GM19463 (cell line): ENCODE results near the gene ADAM17.
"Not testable (repeated sequence)": the region's sequence is repeated elsewhere in the genome, so short reads cannot be mapped to it uniquely, and the experiment has no call there.

Experiments
- ATAC-seq: cut with Tn5 transposase; IDR thresholded peaks from one replicate; pipeline ENCODE4 v1.9.1; 2021; ENCODE audit warnings: mild to moderate bottlenecking, moderate library complexity; ENCODE audit not compliant: unreplicated experiment

Gene ADAM17

DNA sequence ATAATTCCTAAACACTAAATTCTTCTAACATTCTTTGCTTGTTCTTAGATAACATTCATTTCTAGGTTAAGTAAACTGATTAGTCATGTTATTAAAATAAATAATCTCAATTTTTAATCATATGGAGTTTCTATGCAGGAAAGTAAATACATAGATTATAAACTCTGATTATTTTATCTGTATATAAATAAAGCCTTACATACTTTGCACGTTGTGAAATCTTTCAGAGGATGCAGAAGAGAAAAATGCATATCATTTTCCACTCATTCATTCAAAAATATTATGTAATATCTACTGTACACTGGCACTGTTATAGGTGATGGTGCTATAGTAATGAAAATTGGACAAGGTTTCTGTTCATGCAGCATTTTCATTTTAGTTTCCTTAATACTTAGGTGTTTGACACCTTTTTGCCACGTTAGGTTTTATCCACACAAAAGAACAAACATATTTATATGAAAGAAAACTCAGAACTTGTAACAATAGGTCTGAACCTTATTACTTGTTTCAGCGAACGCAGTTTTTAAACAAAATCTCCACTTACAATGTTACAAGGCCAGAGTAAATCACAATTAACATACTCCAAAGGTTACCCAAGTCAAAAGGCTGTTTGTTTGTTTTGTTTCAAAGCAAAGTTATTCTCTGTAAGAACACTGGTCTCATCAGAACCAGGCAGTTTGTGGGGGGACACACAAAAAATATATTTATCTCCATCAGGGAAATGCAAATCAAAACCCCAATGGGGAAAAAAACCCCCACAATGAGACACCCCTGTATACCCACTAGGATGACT is 27.4 kb downstream of the ADAM17 start:
- ATAC-seq: no peak

DNA sequence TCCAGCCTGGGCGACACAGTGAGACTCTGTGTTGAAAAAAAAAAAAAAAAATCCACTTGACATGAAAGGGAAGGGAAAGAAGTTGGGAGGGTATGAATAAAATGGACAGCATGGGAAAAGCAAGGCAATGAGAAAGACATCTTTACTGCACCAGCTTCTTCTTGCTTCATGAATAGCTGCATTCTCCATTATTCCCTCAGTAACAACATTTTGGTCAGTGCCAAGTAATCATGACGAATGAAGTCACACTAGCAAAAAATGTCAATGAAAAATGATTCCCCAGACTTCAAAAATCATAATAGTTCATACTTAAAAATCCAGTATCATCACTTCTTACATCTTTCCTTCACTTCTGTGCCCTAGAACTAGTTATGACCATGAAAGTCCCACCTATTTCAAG is 30.4 kb downstream of the ADAM17 start:
- ATAC-seq: no peak

DNA sequence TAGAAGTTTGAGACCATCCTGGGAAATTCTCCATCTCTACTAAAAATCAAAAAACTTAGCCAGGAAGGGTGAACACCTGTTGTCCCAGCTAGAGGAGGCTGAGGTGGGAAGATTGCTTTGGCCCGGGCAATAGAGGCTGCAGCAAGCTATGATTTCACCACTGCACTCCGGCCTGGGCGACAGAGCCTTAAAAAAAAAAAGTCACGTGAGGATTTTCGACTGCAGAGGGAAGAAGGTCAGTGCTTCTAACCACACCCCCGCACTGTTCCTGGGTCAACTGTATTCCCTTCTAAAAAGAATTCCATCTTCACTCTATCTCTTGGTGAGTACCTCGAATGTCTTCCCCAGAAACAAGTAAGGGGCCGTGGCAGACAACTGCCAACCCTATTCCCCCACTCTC is 31.3 kb downstream of the ADAM17 start:
- no peak for ATAC-seq

DNA sequence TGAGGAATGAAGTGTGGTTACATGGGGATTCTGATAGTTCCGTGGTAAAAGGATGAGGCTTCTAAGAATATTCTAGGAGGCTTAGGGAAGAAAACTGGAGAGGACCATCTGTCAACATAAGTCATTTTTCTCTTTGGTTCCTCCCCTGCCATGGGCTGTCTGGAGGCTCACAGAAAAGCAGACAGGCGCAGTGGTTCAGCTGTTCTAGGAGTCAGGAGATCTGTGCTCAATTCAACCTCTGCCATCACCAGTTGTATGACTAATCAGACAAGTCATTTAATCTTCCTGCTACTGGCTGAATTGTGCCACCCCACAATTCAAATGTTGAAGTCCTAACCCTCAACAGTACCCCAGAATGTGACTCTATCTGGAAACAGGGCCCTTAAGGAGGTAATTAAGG is 36.4 kb downstream of the ADAM17 start:
- no peak for ATAC-seq

DNA sequence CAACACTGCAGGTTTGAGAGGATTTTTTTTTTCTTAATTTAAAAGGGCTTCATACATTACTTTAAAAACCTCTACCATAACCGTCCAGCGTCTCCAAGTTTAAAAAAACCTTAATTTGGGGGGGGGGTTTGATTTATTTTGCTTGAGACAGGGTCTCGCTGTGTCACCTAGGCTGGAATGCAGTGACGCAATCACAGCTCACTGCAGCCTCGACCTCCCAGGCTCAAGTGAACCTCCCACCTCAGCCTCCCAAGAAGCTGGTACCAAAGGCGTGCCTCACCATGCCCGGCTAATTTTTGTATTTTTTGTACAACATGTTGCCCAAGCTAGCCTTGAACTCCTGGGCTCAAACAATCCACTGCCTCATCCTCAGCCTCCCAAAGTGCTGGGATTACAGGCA is 36.9 kb downstream of the ADAM17 start:
- ATAC-seq: no peak

DNA sequence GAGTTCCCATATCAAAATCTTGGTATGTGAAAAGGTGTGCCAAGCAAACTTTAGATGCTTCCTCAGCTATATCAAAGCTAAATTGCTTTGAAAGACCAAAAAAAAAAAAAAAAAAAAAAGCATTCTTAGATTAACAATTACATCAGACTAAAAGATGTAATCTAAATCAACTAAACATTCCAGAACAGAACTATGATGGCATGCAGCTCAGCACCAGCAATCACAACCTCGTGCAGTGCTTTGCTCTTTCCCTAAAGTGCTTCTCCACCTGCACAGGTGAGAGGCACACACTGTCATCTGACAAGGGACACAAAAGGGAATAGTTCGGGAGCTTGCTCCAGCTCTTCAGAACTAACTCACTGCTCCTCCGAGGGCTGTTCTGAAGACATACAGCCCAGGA is 37.5 kb downstream of the ADAM17 start:
- no peak for ATAC-seq

DNA sequence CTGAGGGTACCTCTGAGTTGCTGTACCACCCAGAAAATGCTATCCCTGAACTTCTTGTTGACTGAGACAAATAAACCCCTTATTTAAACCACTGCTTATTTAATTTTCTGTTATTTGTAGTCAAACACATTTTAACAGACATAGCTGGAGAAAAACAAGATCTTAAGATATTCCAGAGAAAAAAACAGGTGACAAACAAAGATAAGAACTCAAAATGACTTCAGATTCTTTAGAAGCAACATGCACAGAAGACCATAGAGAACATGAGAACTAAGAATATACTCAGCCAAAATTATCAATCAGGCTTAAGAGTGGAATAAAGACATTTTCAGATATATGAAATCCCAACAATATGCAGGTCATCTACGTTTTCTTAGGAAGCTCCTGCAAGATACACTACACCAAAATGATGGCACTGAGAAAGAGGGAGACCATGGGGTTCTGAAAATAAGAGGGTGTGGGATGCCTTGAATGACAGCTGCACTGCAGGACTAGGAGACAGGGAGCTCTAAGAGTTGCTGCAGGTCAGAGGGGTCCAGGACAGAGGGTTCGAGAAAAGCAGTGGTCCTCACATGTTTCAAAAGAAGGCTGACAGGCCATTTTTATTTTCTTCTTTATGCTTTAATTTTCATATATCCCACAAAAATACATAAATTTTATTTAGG is 38.4 kb downstream of the ADAM17 start:
- ATAC-seq: no peak

DNA sequence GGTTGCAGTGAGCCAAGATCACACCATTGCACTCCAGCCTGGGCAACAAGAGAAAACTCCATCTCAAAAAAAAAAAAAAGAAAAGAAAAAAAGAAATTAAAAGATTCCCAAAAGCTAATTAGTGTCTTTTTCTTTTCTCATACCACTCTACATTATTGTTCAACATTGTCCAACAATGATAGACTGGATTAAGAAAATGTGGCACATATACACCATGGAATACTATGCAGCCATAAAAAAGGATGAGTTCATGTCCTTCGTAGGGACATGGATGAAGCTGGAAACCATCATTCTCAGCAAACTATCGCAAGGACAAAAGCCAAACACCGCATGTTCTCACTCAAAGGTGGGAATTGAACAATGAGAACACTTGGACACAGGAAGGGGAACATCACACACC is 41.7 kb downstream of the ADAM17 start:
- ATAC-seq: not testable (repeated sequence)

DNA sequence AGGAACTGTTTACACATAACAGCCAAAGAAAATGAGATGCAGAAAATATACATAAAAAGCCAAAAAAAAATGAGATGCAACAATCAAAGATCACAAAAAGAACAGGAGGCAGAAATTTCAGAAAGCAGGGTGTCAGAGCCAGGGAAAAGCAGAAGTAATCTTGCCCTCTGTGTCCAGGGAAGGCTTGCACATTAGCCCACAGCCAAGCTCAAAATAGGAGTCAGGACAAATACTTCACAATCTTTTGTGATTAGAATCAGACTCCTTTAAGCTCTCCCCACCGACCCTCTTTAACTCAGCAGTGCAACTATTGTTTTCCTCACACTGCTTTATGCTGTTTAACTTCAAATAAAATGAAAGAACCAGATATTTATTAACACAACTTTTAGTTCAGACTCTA is 46.7 kb downstream of the ADAM17 start:
- ATAC-seq: no peak

DNA sequence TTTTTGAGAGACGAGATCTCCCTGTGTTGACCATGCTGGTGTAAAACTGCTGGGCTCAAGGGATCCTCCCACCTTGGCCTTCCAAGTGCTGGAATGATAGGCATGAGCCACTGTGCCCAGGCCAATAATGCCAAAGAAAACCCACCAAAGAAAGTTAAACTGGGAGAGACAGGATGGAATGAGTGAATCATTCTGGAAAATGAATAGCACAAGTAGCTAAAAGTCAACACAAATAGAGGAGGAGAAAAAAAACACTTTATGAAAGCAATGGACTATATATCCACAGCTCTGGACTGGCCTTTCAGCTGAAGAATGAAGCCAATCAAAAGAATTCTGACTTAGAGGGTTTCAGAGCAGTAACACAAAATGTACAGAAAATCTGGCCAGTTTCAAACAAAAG is 57.4 kb downstream of the ADAM17 start:
- no peak for ATAC-seq

DNA sequence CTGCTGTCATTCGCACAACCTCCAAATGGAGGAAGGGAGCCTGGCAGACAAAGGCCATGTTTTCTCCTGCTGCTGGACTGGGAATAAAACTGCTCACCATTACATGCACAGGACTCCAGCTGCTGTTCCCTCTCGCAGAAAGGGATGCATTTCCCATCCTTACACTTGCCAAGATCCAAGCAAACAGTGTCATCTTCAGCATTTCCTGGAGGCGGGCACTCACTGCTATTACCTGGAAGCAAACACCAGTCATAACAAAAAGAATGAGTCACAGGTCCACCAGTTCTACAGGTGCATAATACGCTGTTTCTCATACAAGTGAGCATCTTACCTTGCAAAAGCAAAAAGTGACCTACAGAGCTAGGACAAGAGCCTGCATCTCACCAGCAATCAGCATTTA is 58.6 kb downstream of the ADAM17 start:
- ATAC-seq: no peak

DNA sequence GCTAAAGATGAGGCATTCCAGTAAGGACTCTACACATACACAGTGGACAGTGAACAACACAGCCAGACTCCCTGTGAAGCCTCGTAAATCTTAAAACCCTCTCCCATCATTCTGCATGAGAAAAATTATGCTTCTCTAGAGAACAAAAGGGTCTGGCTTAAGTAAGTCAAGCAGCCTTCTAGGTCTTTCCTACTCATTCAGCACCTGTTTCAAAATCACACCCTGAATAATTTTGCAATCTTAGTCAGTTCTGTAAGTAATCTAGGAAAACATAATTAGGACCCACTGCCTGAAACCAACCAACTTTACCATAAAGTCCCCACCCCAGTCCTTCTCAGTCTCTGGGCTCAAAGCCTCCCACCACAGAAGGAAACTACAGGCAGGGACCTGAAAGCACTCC is 61.5 kb downstream of the ADAM17 start:
- ATAC-seq: no peak

DNA sequence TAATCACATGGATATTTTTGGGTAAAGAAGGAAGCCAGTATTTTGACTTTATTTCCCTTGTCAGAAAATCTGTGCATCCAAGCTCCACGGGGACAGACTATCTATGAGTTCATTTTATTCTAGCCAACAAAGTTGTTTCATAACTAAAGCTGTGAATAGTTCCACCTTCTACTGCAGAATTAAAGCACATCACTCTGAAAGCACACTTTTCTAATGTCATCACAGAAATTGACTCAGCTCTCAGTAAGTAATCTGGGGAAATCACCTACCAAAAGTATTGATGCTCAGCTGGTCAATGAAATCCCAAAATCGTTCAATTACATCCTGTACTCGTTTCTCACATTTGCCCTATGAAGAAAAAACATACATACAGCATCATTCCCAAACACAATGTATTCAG is 62.2 kb downstream of the ADAM17 start:
- ATAC-seq: no peak

DNA sequence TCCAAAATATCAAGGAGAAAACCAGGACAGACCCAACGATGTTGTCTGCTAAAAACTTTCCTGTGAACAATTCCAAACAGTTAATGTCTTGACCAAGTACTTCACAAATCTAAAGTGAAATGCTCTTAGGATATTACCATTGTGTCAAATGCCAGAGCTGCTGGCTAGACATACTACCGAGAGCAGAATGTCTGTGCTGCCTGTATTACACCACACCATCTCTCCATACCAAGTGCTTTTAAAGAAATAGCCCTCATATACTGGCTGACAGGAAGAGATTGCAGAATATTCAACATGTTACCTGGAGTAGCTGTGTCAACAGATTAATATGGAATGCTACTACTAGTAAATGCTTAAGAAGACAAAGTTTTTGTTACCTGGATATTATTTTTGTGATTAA is 62.7 kb downstream of the ADAM17 start:
- no peak for ATAC-seq

DNA sequence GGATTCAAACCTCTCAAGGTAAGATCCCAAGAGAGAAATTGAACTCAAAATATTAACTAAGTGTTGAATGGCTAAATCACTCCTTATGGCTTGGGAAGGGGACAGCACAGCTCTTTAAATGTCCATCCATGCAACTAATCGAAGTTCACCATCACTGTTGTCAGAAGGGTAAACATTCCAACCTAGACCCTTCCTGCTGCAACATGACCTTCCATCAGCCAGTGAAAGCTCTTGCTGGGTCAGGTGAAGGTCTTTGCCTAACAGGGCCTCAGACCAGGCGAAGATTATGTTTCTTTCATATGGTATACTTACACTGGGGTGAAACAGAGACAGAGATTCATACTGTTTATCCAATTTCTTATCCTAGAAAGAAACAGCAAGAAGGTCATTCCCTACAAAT is 64.8 kb downstream of the ADAM17 start:
- no peak for ATAC-seq

DNA sequence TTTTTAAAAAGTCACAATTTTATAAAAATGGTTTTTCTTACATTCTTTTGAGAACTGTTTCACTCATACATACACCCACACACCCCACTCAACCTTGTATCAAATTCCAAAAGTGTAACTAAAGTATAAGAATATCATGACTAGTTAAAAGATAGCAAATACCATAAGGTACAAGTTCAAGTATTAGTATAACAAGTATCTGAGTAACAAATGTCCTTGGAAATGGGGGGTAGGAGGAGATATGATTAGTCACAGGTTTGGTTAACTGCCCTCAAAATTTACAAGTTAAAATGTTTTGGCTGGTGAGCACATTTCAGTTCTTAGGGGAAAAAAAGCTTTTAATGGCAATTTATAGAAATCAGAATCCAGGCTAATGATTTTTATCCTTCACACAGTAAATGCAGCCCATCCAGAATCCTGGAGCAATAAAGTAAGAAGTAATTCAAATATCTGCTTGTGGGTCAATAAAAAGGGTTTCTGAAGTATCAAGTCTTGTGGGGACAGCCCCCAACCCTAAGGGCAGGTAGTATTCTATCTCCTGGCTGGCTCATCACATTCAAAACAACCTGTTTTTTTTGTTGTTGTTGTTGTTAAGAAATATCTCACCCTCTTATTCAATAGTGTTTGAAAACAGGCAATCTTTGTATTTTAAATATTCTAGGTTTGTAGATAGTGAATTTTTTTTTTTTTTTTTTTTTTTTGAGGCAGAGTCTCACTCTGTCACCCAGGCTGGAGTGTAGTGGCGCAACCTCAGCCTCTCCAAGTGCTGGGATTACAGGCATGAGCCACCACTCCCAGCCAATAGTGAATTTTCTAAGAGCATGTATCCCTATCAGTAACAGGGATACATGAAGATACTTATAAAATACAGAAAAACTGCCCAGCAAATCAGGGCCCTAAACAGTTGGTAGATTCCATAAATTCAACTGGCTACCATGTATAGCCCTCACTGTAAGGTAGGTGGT is 66.8 kb downstream of the ADAM17 start:
- ATAC-seq: no peak

DNA sequence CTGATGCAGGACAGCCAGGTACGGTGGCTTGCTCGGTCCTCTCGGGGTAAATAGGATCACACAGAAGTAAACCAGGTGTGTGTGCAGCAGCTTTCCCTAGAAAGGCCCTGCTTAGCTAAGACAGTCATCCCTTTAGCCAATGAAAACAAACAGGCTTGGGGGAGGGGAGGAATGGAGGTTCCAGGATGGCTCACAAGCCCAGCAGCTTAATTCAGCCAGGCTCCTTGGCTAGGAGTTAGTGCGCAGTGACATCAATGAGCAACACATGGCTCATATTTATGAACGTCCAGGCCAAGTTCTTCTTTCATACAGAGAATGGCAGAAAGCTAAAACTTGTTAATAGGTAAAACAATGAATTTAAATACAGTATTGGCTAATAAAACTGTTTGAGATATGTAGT is 71.1 kb downstream of the ADAM17 start:
- ATAC-seq: no peak

DNA sequence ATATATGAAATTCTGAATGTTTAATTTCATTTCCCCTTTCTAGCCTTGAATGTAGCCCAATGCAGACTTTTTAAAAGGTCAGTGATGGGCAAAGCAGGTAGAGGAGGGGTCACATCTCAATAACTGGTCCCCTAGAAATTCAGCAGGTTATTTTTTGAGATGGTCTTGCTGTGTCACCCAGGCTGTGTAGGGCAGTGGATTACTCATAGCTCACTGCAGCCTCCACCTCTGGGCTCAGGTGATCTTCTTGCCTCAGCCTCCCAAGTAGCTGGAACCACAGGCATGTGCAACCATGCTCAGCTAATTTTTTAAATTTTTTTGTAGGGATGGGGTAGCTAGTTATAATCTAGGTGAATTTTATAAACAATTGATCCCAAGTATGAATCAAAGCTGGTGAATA is 72.5 kb downstream of the ADAM17 start:
- no peak for ATAC-seq

DNA sequence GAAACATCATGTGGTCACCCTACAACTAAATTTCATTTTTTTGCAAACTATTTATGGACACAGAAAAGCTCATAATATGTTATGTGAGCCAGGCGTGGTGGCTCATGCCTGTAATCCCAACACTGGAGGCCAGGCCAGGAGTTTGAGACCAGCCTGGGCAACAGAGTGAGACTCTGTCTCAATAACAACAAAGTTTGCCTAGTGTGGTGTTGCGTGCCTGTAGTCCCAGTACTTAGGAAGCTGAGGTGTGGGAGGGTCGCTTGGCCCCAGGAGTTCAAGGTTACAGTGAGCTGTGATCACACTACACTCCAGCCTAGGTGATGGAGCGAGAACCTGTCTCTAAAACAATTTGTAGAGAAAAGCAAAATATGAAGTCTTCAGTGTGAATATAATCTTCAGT is 75.5 kb downstream of the ADAM17 start:
- ATAC-seq: no peak

DNA sequence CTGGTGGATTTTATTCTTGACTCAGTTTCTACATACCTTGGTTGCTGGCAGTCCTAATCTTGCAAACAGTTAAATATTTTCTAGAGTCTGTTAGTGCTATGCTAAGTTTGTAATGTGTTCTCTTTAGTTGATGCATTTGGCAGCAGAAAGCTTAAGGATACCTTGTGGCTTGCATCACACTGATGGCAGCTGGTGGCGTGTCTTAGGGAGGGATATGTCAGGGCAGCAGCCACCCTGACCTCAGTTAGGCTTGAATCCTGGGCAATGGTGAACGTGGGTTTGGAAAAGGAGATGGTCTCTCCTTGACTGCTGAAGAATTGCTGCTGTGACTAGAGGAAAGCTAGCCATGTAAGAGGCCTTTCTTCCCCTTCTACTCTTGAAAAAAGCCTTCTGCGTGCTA is 77.1 kb downstream of the ADAM17 start:
- ATAC-seq: no peak

DNA sequence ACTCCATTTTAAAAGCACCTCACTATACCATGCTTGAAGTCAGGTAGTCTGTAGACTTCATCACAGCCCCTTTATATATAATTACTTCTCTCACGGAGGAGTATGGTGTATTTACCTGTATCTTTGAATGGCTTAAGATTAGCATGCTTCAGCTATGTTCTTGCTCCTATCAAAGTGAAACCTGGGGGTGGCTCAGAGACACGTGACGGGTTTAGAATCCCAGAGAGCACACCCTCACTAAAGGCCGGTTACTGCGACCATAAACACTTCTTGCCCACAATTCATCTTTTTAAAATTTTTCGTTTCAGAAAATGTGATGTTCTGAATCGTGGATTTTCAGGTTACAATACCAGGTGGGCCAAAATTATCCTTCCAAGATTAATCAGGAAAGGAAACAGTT is 77.7 kb downstream of the ADAM17 start:
- ATAC-seq: no peak
